ENCODE data around the gene SLAMF1.

- no peak for TF ChIP-seq POLR2A (IDR thresholded peaks at IDR 0.05; ENCODE audit: insufficient read depth in 1 of 2, low read depth in 2 of 2, low read length in 2 of 2)
- no peak for TF ChIP-seq REST (IDR thresholded peaks at IDR 0.05; ENCODE audit: borderline replicate concordance in 1 of 2, low read depth in 1 of 2, low read length in 2 of 2)
- TF ChIP-seq, protein P1, sequence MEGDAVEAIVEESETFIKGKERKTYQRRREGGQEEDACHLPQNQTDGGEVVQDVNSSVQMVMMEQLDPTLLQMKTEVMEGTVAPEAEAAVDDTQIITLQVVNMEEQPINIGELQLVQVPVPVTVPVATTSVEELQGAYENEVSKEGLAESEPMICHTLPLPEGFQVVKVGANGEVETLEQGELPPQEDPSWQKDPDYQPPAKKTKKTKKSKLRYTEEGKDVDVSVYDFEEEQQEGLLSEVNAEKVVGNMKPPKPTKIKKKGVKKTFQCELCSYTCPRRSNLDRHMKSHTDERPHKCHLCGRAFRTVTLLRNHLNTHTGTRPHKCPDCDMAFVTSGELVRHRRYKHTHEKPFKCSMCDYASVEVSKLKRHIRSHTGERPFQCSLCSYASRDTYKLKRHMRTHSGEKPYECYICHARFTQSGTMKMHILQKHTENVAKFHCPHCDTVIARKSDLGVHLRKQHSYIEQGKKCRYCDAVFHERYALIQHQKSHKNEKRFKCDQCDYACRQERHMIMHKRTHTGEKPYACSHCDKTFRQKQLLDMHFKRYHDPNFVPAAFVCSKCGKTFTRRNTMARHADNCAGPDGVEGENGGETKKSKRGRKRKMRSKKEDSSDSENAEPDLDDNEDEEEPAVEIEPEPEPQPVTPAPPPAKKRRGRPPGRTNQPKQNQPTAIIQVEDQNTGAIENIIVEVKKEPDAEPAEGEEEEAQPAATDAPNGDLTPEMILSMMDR (CRISPR knock-in tag; IDR thresholded peaks at IDR 0.05): no peak
- TF ChIP-seq, protein P2, sequence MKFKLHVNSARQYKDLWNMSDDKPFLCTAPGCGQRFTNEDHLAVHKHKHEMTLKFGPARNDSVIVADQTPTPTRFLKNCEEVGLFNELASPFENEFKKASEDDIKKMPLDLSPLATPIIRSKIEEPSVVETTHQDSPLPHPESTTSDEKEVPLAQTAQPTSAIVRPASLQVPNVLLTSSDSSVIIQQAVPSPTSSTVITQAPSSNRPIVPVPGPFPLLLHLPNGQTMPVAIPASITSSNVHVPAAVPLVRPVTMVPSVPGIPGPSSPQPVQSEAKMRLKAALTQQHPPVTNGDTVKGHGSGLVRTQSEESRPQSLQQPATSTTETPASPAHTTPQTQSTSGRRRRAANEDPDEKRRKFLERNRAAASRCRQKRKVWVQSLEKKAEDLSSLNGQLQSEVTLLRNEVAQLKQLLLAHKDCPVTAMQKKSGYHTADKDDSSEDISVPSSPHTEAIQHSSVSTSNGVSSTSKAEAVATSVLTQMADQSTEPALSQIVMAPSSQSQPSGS (CRISPR knock-in tag; IDR thresholded peaks at IDR 0.05): no peak
- TF ChIP-seq PHF21A (CRISPR knock-in tag; IDR thresholded peaks at IDR 0.05): no peak
- TF ChIP-seq KDM5B (CRISPR knock-in tag; IDR thresholded peaks at IDR 0.05; ENCODE audit: borderline replicate concordance): no peak
- no peak for TF ChIP-seq KLF13 (CRISPR knock-in tag; IDR thresholded peaks at IDR 0.05)
- TF ChIP-seq TBP (CRISPR knock-in tag; IDR thresholded peaks at IDR 0.05): no peak
- peak in 1 of 2 experiments; percentile 51; a peak in 2 of 4 replicates for TF ChIP-seq MAFK (conservative IDR thresholded peaks at IDR 0.05 in 1 of 2, IDR thresholded peaks at IDR 0.05 in 1 of 2; ENCODE audit: low read length in 2 of 2)
- no peak for TF ChIP-seq RFX1 (IDR thresholded peaks at IDR 0.05)
- no peak for TF ChIP-seq KDM4B (CRISPR knock-in tag; IDR thresholded peaks at IDR 0.05)
- no peak for TF ChIP-seq TERF1 (CRISPR knock-in tag; IDR thresholded peaks at IDR 0.05)
- TF ChIP-seq, protein P3, sequence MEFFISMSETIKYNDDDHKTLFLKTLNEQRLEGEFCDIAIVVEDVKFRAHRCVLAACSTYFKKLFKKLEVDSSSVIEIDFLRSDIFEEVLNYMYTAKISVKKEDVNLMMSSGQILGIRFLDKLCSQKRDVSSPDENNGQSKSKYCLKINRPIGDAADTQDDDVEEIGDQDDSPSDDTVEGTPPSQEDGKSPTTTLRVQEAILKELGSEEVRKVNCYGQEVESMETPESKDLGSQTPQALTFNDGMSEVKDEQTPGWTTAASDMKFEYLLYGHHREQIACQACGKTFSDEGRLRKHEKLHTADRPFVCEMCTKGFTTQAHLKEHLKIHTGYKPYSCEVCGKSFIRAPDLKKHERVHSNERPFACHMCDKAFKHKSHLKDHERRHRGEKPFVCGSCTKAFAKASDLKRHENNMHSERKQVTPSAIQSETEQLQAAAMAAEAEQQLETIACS (CRISPR knock-in tag; IDR thresholded peaks at IDR 0.05): no peak
- no peak for TF ChIP-seq SNRNP70 (IDR thresholded peaks at IDR 0.05; ENCODE audit: low read depth, low read length)
Measured at GRCh38 chr1:160623227-160623633, 23.6 kb downstream of the SLAMF1 start.
